ENCODE results near the gene SRD5A1.
"Not testable (repeated sequence)": the region's sequence is repeated elsewhere in the genome, so short reads cannot be mapped to it uniquely, and the experiment has no call there.

The SRD5A1 gene

DNA sequence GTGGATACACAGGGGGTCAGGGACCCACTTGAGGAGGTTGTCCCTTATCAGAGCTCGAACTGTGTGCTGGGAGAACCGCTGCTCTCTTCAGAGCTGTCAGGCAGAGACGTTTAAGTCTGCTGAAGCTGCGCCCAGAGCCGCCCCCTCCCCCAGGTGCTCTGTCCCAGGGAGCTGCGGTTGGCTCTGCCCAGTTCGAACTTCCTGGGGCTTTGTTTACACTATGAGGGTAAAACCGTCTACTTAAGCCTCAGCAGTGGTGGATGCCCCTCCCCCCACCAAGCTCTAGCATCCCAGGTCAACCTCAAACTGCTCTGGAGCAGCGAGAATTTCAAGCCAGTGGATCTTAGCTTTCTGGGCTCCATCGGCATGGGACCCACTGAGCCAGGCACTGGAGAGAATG lies 15.9 kb downstream of the SRD5A1 start:
- DNase-seq: no peak

GRCh38 chr5:6649681-6650080 lies 16.4 kb downstream of the SRD5A1 start:
- DNase-seq: no peak

DNA sequence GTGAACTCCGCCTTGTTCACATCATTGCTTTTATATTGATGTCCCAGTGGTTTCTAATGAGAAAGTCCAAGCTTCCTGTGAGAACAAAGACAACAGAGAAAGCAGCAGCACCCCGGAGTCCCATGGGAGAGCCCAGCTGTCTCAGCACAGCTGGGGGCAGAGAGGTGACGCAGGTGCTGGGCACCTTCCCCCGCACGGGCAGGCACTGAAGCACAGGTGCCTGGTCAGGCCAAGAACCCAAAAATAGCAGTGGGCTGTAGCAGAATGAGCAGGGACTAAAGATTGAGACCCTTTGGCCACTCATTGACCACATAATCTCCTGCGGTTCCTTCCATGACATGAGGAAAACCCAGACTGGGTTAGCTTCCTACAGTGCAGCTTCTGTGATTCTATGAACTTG lies 18.8 kb downstream of the SRD5A1 start:
- no peak for DNase-seq

DNA sequence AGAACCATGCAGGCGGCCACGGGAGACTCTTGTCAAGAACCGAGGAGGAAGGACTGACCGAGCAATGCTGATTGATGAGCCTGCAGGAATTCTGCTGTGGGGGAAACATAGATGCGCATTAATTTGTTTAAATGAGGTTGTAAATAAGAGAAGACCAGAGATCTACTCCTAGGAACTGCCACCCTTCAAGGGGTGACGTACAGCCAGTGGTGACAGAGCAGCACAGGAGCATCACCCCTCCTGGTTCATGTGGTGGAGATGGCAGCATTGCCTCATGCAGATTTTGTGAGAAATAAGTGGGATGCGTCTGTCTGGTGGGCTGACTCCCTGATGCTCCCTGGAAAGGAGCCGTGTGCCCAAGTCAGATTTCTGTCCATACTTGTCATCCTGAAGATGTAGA lies 22.2 kb downstream of the SRD5A1 start:
- DNase-seq: no peak

DNA sequence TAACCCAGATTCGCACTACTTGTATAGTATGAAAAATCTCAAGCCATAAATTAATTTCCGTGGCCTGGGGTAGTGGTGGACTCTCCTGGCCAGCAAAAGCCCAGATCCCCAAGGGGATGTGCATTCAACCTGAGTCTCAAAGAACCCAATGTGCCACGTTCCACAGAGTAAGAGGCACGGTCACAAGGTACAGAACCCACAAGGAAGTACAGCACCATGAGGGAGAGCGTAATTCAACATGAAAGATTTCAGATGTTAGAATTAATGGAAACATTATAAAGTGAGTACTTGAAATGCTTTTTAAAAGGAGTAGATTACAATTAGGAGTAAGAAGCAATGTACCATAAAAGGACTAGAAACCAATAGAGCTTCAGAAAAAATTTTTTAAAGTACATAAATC lies 23.4 kb downstream of the SRD5A1 start:
- no peak for DNase-seq

- DNase-seq: no peak
Measured at GRCh38 chr5:6659941-6660684, 26.9 kb downstream of the SRD5A1 start.

DNA sequence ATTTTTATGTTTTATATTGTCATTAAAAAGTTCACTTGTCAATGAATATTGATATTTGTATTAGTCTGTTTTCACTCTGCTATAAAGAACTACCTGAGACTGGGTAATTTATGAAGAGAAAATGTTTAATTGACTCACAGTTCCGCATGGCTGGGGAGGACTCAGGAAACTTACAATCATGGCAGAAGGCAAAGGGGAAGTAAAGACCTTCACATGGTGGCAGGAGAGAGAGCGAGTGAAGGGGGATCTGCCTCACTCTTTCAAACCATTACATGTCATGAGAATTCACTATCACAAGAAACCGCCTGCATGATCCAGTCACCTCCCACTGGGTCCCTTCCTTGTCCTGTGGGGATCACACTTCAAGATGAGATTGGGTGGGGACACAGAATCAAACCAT lies 27.4 kb downstream of the SRD5A1 start:
- DNase-seq: no peak

GRCh38 chr5:6666762-6667161 lies 33.5 kb downstream of the SRD5A1 start:
- DNase-seq: no peak

DNA sequence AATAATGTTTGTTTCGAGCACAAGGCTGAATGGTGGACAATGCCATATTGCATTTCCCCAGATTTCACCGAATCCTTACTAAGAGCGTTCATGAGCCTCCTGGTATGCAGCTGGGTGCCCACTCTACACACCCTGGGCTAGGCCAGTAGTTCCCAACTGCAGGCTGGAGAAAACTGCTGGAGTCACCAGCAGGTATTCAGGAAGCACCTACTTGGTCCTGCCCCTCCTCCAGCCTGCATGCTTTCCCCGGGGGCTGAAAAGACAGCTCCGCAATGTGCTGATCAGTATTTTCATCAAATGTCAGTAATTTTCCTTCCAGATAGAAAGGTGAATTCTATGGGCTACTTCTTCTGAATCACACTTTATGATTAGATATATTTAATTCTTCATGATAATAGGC lies 34.4 kb downstream of the SRD5A1 start:
- no peak for DNase-seq

DNA sequence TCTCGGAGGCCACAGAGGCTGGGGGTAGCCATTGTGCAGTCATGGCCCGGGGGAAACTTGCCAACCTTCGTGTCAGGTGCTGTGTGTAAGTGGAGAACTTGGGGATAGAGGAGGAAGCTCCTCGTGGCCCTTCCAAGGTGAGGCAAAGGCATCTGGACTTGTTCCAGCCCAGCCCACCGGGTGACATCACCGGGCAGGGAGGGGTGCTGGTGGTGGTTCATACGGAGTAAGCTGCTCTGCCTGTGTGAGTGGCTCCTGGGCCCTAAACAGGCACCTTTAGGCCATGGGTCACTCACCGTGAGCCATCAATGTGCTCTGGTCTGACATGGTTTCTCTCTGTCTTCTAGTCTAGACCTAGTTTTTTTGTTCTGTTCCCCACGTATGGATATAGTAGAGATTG lies 35.5 kb downstream of the SRD5A1 start:
- not testable (repeated sequence) for DNase-seq

DNA sequence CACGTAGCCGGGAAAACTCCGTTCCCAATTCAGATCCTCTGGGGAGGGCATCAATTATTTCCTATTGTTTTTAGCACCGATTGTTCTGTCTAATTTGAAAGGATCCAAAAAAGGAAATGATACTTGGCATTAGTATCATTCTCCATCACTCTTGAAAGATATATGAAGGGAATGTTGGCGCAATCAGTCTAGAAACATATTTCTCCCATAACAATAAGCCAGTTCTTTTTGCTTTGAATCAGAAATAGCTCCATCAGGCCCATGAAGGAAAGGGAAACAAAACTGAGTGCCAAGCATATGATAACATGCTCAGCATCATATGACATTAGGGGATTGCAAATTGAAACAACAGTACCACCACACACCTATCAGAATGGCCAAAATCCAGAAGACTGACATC lies 39.8 kb downstream of the SRD5A1 start:
- DNase-seq: no peak

DNA sequence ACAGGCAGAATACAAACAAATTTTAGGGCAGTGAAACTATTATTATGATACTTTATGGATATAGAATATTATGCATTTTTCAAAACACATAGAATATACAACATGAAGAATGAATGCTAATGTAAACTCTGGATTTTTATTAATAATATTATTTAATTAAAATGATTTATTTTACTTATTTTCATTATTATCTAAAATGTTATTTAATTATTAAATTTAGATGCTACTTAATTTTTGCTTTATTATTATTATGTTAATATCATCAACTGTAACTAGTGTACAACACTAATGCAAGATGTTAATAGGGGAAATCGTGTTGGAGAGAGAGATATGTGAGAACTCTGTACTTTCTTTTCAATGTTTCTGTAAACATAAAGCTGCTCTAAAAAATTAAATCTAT lies 40.7 kb downstream of the SRD5A1 start:
- DNase-seq: no peak

DNA sequence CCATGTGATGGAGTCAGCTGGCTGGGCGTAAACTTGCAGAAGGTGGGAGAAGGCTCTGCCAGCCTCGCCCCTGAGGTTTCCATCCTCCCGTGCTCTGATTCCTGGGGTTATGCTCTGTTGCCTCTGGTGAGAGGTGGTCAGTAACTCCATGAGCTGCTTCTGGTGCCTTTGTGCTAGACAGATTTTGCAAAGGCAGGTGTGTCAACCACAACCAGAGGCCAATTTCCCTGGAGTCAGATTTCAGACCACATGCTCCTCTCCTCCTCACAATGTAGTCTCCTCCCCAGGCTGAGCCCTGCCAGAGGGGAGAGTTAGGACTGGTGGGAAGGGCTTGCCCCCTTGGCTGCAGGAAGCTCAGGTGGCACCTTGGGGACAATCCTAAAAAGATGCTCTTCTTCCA lies 41.2 kb downstream of the SRD5A1 start:
- DNase-seq: no peak

DNA sequence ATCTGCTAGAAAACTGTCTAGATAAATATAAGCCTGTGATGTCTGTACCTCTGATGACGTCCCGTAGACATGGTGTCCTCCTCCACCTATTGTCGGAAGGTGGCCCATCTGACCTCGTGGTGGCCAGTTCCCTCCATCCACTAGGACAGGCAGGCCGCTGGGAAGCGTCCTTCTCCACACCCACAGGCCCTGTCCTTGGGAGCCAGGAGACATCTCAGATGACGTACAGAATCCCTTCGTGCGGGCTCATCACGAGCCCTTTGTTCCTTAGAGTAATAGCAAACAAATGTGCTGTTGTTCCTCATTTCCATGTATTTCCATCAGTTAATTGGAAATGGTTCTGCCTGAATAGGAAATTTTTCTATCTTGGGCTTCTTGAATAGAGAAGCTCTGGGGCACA lies 41.6 kb downstream of the SRD5A1 start:
- no peak for DNase-seq

DNA sequence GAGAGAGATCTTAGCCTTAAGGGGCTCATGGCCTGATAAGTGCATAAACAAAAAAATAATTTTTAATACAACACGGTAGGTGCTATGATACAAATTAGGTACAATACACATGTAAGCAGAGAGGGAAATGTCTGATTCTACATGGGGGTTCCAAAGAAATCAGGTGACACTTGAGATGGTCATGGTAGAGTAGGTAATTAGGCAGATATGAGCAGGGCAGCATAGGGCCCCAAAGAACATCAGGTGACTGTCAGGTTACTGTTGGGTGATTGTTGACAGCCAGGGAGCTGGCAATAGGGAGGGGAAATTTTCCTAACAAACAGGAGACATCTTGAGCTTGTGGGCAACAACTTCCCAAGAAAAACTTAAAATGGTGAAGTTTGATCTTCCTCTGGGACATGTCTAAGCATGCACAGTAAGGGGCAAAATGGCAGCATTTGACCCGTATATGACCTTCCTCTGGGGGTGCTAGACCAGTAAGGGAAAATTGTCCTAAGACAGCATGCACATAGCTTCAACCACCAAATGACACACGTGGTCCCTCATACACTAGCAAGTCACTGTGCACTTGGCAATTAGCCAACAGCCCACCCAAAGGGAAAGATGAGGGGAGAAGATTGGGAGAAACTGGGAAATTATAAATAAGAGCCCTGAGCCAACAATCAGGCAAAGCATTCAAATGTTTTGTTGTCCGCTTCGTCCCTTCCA lies 42.7 kb downstream of the SRD5A1 start:
- DNase-seq: no peak

GRCh38 chr5:6676702-6677101 lies 43.5 kb downstream of the SRD5A1 start:
- no peak for DNase-seq

DNA sequence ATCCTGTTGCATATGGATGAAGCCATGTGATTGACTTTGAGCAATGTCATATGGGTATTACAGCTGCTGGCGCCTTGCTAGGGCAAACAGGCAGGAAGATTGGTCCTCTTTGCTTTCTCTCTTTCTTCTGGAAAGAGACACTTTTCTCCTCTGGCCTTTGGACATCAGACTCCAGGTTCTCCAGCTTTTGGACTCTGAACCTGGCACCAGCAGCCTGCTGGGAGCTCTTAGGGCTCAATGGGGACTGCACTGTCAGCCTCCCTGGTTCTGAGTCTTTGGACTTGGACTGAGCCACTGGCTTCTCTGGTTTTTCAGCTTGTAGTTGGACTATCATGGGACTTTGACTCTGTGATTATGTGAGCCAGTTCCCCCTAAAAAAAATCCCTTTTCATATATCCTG lies 45.1 kb downstream of the SRD5A1 start:
- DNase-seq: no peak

DNA sequence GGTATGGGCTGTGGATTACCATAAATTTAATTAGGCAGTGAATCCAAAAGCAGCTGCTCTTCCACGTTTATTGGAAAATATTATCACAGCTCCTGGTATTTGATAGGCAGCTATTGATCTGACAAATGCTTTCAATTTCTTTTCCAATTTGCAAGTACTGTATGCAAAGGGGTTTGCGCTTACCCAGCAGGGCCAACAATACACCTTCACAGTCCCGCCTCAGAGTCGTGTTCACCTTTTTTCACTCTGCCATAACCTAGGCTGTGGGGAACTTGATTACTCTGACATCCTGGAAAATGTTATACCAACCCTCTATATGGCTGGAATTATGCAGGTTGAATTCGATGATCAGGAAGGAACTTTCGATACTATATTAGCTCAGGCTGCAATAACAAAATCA lies 47.7 kb downstream of the SRD5A1 start:
- DNase-seq: no peak

DNA sequence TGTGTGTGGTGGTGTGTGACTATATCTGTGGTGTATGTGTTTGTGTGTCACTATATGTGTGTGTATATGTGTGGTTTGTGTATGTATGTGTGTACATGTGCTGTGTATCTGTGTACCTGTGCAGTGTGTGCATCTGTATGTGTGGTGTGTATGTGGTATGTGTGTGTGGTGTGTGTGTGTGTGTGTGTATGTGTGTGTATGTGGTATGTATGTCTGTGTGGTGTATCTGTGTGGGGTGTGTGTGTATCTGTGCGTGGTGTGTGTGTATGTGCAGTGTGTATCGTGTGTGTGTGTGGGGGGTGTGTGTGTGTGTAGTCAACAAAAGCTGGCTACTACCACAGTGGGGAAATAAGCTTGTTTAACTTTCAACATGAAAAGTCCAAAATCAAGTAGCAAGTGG lies 48.4 kb downstream of the SRD5A1 start:
- no peak for DNase-seq

DNA sequence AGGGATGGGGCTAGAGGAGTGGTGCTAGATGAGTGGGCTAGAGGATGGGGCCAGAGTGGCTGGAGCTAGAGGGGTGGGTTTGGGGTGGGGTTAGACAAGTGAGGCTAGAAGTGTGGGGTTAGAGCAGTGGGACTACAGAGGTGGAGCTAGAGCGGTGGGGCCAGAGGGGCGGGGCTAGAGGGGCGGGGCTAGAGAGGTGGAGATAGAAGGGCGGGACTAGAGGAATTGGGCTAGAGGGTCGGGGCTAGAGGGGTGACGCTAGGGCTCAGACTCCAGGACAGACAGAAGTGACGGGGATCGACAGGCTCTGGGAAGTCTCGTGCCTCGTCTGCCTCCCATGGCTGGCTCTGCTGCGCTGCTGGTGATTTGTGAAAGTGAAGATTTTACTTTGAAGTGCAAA lies 49.0 kb downstream of the SRD5A1 start:
- DNase-seq: no peak

GRCh38 chr5:6683241-6683640 lies 50.0 kb downstream of the SRD5A1 start:
- no peak for DNase-seq

DNA sequence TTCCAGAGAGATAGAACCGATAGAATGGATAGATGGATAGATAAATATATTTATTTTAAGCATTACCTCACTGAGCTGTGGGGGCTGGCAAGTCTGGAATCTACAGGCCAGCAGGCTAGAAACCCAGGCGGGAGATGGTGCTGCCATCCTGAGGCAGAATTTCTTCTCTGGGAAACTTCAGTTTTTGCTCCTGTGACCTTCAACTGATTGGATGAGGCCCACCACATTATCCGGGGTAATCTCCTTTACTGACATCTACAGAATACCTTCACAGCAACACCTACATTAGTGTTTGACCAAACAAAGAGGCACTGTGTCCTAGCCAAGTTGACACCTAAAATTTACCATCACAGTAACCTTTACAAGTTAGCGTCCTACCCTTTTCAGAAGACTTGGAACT lies 50.8 kb downstream of the SRD5A1 start:
- DNase-seq: no peak

- DNase-seq: no peak
Measured at GRCh38 chr5:6686501-6686900, 53.3 kb downstream of the SRD5A1 start.

- DNase-seq: no peak
Measured at GRCh38 chr5:6686915-6687409, 53.7 kb downstream of the SRD5A1 start.

DNA sequence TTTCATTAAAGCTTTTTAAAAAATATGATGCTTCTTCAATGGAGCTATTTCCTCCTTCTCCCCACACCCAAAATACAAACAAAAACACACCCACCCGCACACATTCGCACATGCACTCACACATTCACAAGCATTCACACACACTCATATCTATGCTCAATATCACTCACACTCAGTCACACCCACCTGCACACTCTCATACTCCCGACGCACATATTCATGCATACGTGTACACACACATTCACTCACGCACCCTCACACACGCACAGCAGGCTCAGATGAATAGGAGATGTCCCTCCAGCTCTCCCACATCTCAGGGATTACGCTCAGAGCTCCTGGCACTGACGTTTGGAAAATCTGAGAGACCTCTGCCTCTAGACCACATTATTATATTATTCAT lies 54.3 kb downstream of the SRD5A1 start:
- DNase-seq: no peak
